Islet of Langerhans (tissue), 1 donor: Measurements from ENCODE around the gene COA8.

ENCODE experiments used
- FAIRE-seq: peaks from one replicate; lab custom pipeline; 2011; peaks lifted over from hg19 to GRCh38; lab: Jason Lieb, UNC

The COA8 gene

DNA sequence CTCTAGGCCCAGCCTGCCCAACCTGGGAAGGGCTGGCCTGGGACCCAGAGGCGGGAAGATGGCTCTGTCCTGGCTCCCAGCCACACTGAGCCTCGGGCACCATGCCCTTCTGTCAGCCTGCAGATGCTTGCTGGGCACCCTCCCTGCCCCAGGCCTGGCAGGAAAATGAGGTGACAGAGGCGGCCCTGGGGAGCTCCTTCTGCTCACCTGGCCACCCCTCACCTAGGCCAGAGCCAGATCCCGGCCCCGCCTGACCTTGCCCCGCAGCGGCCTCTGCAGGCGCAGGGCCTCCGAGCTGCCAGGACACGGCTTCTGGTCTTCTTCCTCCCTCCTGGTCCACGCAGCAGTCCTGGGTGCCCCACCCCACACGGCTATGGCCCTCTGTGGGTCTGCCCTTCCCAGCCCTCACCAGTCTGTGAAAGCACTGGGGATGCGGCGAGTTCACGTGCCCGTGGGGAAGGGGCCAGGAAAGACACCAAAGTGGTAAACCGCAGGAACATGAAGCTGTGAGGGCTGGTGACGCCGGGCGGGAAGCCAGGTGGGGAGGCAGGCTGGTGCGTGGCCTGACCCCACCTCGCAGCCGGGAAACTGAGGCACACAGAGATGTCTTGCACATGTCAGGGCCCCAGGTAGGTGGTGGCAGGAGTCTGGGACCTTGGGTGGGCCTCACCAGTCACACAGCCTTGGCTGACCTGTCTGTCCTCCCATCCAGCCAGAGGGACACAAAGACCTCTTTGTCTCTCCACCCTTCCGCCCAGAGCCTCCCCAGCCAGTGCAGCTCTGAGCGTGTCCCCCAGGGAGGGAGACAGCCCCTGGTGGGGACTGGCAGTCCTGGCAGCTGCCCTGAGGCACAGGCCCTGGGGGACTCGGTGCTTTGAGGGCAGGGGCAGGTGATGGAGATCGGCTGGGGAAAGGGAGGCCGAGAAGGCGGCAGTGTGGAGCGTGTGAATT lies 13.1 kb upstream of the COA8 start:
- no peak for FAIRE-seq

DNA sequence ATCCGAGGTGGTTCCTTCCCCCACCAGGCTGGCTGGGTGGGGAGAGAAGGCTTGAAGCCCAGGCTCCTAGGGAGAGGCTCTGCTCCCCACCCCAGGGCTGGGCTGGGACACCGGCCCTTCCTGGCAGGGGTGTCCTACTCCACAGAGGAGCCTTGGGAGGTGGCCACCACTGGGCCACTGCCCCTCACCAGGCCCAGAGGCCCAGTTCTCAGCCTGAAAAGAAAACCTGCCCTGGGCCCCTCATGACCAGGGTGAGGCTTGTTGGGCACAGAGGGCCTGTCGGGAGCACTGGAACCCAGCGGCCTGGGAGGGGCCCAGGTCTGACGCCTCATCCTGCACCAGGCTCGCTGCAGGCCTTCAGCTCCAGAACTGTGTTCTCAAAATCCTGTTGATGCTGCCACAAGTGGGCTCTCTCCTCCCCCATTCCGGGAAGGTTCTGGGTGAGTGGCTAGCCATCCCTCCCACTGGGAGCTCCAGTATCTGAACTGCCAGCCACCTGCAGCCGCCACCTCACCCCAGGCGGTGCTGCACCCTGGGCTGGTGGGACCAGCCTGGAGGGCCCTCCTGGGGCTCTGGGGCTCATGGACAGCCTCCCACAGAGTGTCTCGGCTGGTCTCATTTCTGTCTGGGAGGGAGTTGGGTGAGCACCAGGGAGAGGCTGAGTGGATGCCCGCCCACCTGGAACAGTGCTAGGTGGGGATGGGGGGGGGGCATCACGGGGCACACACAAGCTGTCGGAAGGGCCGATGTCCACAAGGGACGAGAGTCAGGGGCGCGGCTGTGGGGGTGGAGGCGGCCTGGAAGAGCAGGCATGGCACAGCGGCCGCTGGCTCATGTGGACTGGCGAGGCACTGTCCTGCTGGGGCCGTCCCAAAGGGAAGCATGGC lies 12.1 kb upstream of the COA8 start:
- no peak for FAIRE-seq

DNA sequence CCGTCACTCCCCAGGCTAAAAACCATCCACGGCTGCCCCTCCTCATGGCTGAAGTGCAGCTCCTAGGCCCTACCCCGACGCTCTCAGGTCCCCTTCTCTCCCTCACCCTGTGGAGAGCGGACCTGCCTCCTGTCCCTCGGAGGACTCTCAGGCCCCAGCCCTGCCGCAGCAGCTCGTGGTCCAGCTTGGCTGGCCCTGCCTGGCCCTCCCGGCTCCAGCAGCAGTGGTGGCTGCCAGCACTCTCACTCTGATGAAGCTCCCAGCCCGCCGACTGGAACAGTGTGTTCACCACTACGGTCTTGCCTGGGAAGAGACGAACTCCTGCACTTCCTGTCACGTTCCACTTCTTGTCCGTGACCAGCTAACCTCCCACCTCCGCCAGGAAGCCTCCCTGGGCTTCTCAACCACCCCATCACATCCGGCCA lies 11.4 kb upstream of the COA8 start:
- no peak for FAIRE-seq

- FAIRE-seq, result no peak
Measured at GRCh38 chr14:103552011-103552845, 10.5 kb upstream of the COA8 start.

DNA sequence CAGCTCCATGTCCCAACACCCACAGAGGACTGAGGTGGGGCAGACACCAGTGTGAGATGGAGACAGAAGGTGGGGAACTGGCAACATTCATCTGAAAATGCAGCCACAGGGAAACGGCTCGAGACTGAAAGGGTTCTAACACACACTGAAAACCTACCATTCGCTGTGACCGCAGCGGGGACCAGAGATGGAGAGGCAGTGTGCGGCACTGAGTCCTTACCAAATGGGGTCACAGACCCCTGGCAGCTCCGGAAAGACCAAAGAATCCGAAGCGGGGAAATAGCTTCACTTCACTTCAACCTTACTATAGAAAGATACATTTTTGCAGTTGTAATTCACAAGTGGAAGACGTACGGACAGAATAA lies 9.9 kb upstream of the COA8 start:
- FAIRE-seq, result no peak

- no peak for FAIRE-seq
Measured at GRCh38 chr14:103555559-103556337, 7.0 kb upstream of the COA8 start.

DNA sequence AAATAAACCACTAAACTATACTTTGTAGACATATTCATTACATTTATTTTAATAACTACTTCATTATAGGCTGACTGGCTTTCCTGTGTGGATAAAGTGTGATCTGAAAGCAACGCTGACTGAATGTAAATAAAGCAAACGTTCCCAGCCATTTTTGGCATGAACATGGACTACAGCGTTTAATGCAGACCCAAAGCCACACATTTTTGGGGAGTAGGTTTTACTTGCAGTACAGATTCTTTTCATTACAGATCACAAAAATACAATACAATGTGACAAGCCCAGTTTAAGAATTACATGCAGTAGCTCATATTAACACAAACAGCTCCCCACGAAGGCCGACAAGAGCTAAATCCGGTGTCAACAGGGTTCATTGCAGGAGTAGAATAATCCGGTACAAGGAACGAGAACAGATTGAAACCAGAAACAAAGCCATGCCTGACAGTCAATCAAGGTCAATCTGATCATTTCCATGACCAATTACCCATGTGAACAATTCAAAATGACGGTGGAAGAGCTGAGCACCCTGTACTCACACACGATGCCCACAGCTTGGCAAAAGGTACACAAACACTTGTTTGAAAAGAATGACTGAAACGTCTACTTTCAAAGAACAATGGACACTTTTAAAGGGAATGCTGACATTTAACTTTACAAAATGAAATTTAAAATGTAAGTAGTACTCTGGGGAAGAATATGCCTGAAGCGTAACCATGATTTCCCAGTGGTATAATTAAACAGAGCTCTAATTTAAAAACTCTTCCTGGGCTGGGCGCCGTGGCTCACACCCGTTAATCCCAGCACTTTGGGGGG lies 5.6 kb upstream of the COA8 start:
- FAIRE-seq, result no peak

DNA sequence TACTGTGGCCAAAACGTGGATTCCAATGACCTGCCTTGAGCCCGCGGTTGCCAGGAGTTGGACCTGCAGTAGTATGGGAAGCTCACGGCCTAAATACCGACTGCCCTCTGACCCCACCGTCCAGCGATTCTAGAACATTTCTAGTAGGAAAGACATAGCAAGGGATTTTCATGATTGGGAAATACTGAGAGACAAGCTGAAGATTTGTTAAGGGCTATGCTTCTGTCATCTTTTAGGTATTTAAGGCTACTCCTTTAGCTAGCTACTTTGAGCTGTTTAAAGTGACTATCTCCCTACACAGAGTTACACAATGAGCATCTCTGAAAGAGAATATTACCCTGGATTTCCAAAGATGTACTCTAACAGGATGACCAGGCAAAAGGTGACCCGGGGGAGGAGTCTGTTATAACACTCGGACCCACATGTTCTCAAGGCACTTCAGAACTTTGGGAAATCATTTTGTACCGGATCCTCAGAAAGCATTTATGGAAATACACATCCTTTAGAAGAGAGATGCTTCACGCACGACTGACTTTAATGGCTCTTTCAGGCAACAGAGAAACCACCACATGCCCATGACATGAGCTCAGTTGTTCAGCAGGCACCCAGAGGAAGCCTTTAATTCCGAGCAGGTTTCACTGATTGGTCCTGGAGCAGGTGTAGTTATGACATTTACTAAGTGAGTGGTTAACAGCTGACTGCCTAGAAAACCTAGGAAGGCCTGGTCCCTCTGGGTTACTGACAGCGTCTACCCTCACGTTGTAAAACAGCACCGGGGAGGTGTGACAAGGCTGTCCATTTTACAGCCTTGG lies 4.5 kb upstream of the COA8 start:
- no peak for FAIRE-seq

DNA sequence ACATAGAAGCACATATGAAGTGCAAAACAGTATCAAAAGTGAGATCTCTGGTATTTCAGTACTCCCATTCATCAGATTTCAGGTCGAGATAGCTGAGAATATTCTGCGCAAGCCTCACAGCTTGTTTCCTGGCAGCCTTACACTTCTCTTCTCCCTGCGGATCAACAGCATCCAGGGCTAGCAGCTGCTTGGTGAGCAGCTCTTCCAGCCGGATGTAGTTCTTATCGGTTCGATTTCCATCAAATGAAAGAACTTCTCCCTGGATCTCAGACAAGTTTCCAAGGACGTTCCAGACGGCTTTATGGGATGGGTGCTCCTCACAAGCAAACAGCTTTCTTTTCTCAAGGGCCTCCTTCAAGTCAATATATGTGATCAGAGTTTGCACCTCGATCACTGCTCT lies 3.0 kb upstream of the COA8 start:
- no peak for FAIRE-seq

- FAIRE-seq, result no peak
Measured at GRCh38 chr14:103560691-103561090, 2.1 kb upstream of the COA8 start.

GRCh38 chr14:103561381-103562178 lies 1.2 kb upstream of the COA8 start:
- no peak for FAIRE-seq

GRCh38 chr14:103562179-103562428 lies 656 bp upstream of the COA8 start:
- no peak for FAIRE-seq

DNA sequence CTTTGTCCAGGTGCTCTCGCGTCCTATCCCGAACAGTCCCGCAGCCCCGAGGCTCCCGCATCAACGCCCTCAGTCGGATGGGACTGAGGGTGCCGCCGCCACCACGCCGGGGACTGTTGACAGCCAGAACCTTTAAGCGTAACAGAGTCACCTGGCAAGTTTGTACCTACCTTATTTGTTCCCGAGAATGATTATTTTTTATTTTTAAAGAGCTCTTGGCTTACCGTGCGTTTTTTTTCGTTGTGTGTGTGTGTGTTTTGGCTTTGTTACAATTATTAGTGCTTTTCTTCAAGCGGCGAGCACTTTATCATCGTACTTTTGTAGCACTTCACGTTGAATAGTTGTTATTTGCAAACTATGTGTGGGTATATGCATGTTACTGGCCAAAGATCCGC lies 463 bp downstream of the COA8 start:
- FAIRE-seq, result no peak

GRCh38 chr14:103563844-103564505 lies 1.2 kb downstream of the COA8 start:
- FAIRE-seq, result no peak

GRCh38 chr14:103568952-103569351 lies 6.2 kb downstream of the COA8 start:
- no peak for FAIRE-seq

GRCh38 chr14:103569408-103569807 lies 6.6 kb downstream of the COA8 start:
- no peak for FAIRE-seq

DNA sequence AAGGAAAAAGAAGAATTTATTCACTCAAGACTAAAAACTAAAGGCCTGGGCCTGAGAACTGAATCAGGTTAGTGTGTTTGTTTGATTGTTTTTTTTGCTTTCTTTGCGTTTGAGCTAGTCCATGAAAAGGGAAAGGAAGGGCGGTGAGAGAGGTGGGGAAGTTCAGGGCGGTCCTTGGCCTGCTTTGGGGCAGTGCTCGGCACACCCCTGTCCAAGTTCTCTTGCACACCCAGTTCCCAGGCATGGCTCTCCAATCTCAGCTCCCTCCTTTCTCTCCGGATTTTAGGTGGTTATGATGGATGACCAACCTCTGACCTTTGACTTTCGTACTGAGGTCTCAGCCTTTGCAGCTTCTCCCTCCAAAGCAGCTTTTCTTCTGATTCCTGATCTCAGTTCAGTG lies 11.3 kb downstream of the COA8 start:
- no peak for FAIRE-seq

DNA sequence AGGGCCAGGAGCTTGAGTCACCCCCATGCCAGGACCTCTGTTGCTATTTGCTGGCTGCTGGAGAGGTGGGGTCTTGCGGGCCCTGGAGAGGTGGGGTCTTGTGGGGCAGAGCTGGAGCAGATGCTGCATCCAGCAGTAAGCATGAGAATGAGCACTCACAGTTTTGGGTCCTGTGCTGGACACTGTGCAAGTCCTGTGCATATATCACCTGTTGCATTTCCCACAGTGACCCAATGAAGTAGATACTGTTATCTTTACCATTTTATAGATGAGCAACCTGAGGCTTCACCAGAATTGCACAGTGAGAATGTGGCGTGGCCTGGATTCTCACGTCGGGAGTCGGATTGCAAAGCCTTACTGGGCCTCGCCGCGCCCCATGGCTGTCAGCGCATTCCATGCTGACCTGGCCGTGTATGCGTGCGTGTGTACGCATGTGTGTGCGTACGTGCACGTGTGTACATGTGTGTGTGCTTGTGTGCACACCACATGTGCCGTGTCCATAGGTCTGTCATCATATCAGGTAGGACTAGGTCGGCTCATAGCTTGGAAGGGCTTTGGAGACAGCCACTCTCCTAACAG lies 12.0 kb downstream of the COA8 start:
- FAIRE-seq, result no peak
